ENCODE data around the gene P2RX5.

DNA sequence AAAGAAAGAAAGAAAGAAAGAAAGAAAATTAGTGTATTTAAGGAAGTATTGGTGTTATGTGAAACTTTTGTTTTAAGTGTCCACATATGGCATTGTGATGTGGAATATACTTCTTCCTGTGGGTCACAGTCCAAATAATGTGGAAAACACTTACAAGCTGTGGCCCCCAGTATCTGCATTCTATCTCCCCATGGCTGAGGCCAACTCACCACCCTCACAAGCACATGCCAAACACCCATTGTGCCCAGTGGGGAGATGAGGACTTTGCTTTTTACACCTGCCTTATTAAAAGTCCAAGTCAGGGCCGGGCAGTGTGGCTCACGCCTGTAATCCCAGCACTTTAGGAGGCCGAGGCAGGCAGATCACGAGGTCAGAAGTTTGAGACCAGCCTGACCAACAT, 4.0 kb upstream of the P2RX5 start:
- TF ChIP-seq, protein P1, sequence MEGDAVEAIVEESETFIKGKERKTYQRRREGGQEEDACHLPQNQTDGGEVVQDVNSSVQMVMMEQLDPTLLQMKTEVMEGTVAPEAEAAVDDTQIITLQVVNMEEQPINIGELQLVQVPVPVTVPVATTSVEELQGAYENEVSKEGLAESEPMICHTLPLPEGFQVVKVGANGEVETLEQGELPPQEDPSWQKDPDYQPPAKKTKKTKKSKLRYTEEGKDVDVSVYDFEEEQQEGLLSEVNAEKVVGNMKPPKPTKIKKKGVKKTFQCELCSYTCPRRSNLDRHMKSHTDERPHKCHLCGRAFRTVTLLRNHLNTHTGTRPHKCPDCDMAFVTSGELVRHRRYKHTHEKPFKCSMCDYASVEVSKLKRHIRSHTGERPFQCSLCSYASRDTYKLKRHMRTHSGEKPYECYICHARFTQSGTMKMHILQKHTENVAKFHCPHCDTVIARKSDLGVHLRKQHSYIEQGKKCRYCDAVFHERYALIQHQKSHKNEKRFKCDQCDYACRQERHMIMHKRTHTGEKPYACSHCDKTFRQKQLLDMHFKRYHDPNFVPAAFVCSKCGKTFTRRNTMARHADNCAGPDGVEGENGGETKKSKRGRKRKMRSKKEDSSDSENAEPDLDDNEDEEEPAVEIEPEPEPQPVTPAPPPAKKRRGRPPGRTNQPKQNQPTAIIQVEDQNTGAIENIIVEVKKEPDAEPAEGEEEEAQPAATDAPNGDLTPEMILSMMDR (conservative IDR thresholded peaks at IDR 0.05; ENCODE audit: low read length) = no peak
- TF ChIP-seq EZH2phosphoT487 (IDR thresholded peaks at IDR 0.05; ENCODE audit: borderline replicate concordance) = no peak

Data from Loucy (cell line).